OCI-LY1 (cell line): Measurements from ENCODE around the gene IGFBPL1.

Experiments
- CTCF ChIP-seq: fragments of 200-600 bp; sonication (generic), shearing (Covaris generic); IDR thresholded peaks from 2 replicates; pipeline ENCODE4 v1.5.1; 2017; ENCODE audit warnings: mild to moderate bottlenecking, antibody characterized with exemption, low read length, moderate library complexity, mixed read lengths
- EZH2 ChIP-seq: fragments of 200-600 bp; sonication (generic), shearing (Covaris generic); IDR thresholded peaks from 2 replicates; pipeline ENCODE4 v1.8.0; 2017; ENCODE audit warnings: borderline replicate concordance, mixed run types, mild to moderate bottlenecking, antibody characterized with exemption, low read length, moderate library complexity, mixed read lengths

GRCh38 chr9:38406476-38407186 is 17.6 kb downstream of the IGFBPL1 start:
- TF ChIP-seq CTCF, result no peak
- TF ChIP-seq EZH2, result no peak
